Mucosa of descending colon (tissue), 3 donors: ENCODE measurements around the gene LRRC4B. TPM values are rescaled to one million over a fixed set of nuclear protein-coding genes. Genes with fewer than 3 reads are reported as not detected.

Experiments
- ATAC-seq: fragments of 200-7000 bp; cut with Tn5 transposase; one replicate; pipeline ENCODE4 v1.9.1; 2020; ENCODE audit warnings: mild to moderate bottlenecking, moderate library complexity
- DNase-seq, 3 donors: peaks; one replicate each; pipeline ENCODE4 v3.0.0-alpha.2; 2020
- H3K36me3 ChIP-seq: fragments of 200-600 bp; one replicate; pipeline ENCODE4 v1.8.0; 2021; ENCODE audit warnings: low read depth, mild to moderate bottlenecking
- H3K4me1 ChIP-seq: fragments of 200-600 bp; one replicate; pipeline ENCODE4 v1.8.0; 2021; ENCODE audit warnings: low read depth, mild to moderate bottlenecking
- H3K4me3 ChIP-seq: fragments of 200-600 bp; one replicate; pipeline ENCODE4 v1.8.0; 2021; ENCODE audit warnings: mild to moderate bottlenecking
- H3K9me3 ChIP-seq: fragments of 200-600 bp; one replicate; pipeline ENCODE4 v1.8.0; 2021; ENCODE audit warnings: mild to moderate bottlenecking
- intact Hi-C, 2 donors: fragments of 100-400 bp; cut with DNase I in 1 of 2; cut with micrococcal nuclease in 1 of 2; formaldehyde crosslinking; loops; one replicate each; pipeline versions ENCODE4 v1.11.0 to v1.11.1; 2022; cut with DNase I, micrococcal nuclease
- total RNA-seq, 3 donors: library from RNA; stranded (reverse); fragmentation: NEBNext Ultra II Directional in 2 of 3; extraction: Animal tissue kit (Norgen Biotek cat#: 25700) in 2 of 3; gene quantifications; one replicate each; pipeline versions ENCODE4 v1.2.1 to v1.2.4, GENCODE V29; 2021 to 2023
- TF ChIP-seq, protein P1 (sequence below): fragments of 200-600 bp; IDR thresholded peaks from one replicate; pipeline ENCODE4 v1.8.0; 2022; ENCODE audit warnings: antibody characterized with exemption, mild to moderate bottlenecking
- donor health status: DM: no; HTN: no; CAD: no; lungs with moderate emphysema.
- donor health status: DM: no; HTN: no; CAD: no.
- donor health status: DM: no; HTN: yes; CAD: no.

LRRC4B gene
- total RNA-seq, 3 donors from 2014 or later: 0.52 to 4.8 (median 1.3) TPM

DNA sequence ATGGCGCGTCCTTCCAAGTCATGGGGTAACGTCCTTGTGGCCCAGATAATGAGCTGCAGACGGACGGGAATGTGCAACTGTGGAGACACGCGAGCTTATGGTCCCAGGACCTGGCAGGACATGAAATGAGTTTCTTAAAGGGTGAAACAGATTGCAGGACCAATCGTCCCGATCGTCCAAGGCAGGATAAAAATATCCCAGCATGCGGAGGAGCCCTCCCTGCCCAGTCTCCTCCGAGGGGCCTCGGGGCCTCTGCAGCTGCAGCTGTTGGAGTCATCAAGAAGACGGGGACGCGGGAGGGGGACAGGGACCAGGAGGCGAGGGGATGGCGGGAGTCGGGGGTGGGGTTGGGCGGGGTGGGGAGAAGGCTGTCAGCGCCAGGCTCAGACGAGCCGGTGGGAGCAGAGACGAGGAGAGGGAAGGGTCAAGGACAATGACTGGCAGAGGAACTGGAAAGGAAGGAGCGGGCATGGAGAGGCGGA is 77.2 kb downstream of the LRRC4B start:
- intact Hi-C loops: no loop called here
- ATAC-seq (no peak), DNase-seq (no peak)
- no peaks in the 10 kb centered on the region for H3K9me3 ChIP-seq
- TF ChIP-seq, protein P1, sequence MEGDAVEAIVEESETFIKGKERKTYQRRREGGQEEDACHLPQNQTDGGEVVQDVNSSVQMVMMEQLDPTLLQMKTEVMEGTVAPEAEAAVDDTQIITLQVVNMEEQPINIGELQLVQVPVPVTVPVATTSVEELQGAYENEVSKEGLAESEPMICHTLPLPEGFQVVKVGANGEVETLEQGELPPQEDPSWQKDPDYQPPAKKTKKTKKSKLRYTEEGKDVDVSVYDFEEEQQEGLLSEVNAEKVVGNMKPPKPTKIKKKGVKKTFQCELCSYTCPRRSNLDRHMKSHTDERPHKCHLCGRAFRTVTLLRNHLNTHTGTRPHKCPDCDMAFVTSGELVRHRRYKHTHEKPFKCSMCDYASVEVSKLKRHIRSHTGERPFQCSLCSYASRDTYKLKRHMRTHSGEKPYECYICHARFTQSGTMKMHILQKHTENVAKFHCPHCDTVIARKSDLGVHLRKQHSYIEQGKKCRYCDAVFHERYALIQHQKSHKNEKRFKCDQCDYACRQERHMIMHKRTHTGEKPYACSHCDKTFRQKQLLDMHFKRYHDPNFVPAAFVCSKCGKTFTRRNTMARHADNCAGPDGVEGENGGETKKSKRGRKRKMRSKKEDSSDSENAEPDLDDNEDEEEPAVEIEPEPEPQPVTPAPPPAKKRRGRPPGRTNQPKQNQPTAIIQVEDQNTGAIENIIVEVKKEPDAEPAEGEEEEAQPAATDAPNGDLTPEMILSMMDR: no peak
- H3K4me3 ChIP-seq: no peak overlapping the region
- no peaks in the 10 kb centered on the region for H3K4me1 ChIP-seq
- no peaks in the 10 kb centered on the region for H3K36me3 ChIP-seq

DNA sequence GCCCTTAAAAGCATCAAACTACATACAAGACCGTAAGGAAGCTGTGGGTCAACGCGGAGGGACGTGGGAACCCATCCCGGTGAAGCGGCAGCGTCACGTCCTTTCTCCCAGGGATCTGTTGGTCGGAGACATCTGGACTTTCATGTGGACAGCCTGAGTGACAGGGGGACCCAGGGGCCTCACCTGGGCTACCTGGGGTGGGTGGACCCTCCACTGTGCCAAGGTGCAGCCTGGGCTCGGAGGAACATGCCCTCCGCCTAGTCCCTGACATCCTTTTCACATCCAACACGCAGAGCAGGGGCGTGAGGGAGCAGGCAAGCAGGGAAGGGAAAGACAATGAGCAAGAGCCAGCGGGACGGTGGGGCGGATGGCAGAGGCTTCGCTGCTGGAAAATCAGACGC is 77.8 kb downstream of the LRRC4B start:
- Histone ChIP-seq H3K4me3 (no peak overlapping the region), H3K36me3 (no peaks in the 10 kb centered on the region), H3K9me3 (no peaks in the 10 kb centered on the region), H3K4me1 (no peaks in the 10 kb centered on the region)
- DNase-seq (no peak), ATAC-seq (no peak)
- intact Hi-C loops: no loop called here
- TF ChIP-seq, protein P1: no peak

DNA sequence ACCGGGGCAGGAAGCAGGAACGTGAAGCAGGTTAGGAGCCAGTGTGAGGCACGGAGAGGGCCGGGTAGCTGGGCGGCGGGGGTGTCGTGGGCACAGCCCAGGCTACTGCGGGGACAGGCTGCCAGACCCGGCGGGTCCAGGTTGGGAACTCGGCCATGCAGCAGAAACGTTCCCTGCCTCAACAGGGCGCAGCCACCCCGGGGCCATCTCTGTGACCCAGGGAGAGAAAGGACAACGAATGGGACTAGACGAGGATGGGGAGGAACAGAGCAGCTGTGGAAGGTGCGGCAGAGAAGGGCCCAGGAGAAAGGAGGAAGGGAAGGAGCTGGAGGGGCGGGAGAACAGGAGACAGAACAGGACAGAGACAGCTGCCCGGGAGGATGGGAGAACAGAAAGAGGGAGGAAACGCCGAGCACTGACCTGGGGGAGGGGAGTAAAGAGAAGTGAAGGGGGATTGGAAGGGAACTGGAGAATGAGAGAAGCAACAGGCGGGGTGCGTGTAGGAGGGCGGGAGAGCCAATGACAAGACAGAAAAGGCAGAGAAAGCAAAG is 78.7 kb downstream of the LRRC4B start:
- DNase-seq (no peak), ATAC-seq (no peak)
- H3K36me3 ChIP-seq: no peaks in the 10 kb centered on the region
- no peaks in the 10 kb centered on the region for H3K9me3 ChIP-seq
- intact Hi-C loops: no loop called here
- TF ChIP-seq, protein P1: no peak
- no peaks in the 10 kb centered on the region for H3K4me1 ChIP-seq
- no peak overlapping the region for H3K4me3 ChIP-seq

DNA sequence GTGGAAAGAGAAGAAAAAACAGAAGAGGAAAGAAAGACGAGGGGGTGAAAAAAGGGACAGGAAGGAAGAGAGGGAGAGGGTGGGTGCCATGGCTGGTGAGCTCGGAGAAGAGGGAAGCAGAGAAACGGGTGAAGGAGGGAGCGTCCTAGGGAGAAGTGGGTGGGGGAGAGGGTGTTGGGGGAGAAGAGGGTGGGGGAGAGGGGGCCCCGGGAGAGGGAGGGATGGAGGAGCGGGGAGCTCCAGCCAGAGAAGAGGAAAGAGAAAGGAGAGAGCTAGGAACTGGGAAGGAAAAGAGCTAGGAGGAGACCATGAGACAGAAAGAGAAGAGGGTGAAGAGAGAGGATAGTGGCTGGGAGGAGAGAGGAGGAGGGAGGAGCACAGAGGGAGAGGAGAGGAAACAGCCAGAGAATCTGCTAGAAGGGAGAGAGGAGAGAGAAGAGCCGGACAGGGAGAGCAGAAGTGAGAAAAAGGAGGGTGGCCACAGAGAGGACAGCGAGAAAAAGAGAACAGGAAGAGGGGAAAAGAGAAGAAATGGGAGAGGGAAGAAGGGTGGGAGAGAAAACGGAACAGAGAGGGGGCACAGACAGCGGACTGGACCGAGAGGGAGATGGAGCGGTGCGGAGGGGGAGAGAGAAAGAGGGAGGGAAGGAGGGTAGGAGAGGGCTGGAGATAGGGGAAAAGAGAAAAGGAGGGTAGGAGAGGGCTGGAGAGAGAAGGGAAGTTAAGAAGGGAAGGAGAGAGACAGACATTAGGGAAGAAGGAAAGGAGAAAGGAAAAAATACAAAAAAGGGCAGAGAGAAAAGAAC is 79.6 kb downstream of the LRRC4B start:
- intact Hi-C loops: no loop called here
- ATAC-seq (no peak), DNase-seq (no peak)
- TF ChIP-seq, protein P1: no peak
- H3K4me1 ChIP-seq: no peaks in the 10 kb centered on the region
- no peaks in the 10 kb centered on the region for H3K9me3 ChIP-seq
- H3K4me3 ChIP-seq: no peak overlapping the region
- no peaks in the 10 kb centered on the region for H3K36me3 ChIP-seq

DNA sequence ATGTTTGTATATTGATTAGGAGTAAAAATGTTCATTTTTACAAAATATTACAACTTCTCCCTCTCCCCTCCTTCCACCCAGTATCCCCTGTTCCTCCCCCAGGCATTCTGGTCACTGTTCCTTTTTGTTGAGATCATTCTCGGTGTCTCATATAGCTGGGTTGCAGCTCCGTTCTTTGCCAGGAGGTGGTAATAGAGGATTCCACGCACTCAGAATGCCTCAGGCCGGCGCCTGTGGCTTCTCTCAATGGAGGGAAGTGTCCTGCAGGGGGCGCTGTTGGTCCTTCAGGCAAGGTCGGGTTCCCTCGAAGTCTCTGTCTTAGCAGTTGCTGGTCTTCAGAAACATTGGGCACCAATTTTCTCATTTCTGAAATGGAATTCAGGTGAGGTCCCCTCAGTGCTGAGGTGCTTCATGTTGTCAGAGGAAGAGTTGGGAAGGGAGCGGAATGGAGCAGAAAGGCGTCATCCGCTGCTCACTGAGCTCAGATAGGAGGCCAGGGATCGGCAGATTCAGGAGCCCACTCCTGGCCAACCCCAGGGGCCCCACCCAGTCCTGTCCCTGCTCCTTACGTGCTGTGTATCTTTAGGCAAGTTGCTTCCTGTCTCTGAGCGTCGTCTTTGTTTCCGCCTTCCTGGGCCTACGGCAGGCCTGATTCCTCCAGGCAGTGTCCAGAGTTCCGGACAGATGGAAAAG is 81.3 kb downstream of the LRRC4B start:
- Histone ChIP-seq H3K36me3 (no peaks in the 10 kb centered on the region), H3K4me3 (no peak overlapping the region), H3K9me3 (no peaks in the 10 kb centered on the region), H3K4me1 (no peaks in the 10 kb centered on the region)
- DNase-seq (peak in 1 of 3 donors; percentile 36), ATAC-seq (peak; percentile 31)
- TF ChIP-seq, protein P1: no peak
- intact Hi-C loops: no loop called here
